HG02852 (cell line): ENCODE data around the gene GRM4.
"Not testable (repeated sequence)": the region's sequence is repeated elsewhere in the genome, so short reads cannot be mapped to it uniquely, and the experiment has no call there.

ENCODE experiments used
- ATAC-seq: cut with Tn5 transposase; IDR thresholded peaks from one replicate; pipeline ENCODE4 v1.9.1; 2021; ENCODE audit warnings: mild to moderate bottlenecking, moderate library complexity; ENCODE audit not compliant: unreplicated experiment

Gene GRM4

GRCh38 chr6:34146021-34146782 is at the start of gene GRM4:
Gene GRM4 (minus strand): TSS chr6:34146087. CDS start chr6:34133496, 12,591 bp downstream.
- no peak for ATAC-seq

DNA sequence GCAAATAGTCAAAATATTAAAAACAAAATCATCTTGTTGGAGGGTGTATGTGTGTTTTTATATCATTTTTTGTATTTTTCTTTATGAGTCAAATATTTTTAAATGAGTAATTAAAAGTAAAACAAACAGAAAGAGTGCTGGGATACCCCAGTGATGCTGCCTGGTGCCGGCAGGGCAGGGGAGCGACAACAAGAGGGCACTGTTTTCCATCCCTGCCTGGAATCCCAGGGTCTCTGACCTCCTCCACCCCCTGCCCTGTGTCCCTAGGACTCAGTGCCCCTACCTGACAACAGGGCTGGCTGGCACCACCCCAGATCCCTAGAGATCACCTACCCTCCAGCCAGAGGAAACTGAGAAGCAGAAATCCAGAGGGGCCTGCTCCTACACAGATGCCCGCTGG is 48.9 kb upstream of the GRM4 start:
- no peak for ATAC-seq

DNA sequence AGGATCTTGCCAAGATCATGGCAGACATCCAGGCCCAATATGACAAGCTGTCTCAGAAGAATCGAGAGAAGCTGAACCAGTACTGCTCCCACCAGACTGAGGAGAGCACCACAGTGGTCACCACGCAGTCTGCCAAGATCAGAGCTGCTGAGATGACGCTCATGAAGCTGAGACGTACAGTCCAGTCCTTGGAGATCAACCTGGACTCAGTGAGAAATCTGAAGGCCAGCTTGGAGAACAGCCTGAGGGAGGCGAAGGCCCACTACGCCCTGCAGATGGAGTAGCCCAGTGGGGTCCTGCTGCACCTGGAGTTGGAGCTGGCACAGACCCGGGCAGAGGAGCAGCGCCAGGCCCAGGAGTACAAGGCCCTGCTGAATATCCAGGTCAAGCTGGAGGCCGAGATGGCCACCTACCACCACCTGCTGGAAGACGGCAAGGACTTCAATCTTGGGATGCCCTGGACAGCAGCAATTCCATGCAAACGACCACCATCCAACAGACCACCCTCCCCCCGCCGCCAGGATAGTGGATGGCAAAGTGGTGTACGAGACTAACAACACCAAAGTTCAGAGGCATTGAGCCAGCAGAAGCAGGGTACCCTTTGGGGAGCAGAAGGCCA is 44.7 kb upstream of the GRM4 start:
- no peak for ATAC-seq

DNA sequence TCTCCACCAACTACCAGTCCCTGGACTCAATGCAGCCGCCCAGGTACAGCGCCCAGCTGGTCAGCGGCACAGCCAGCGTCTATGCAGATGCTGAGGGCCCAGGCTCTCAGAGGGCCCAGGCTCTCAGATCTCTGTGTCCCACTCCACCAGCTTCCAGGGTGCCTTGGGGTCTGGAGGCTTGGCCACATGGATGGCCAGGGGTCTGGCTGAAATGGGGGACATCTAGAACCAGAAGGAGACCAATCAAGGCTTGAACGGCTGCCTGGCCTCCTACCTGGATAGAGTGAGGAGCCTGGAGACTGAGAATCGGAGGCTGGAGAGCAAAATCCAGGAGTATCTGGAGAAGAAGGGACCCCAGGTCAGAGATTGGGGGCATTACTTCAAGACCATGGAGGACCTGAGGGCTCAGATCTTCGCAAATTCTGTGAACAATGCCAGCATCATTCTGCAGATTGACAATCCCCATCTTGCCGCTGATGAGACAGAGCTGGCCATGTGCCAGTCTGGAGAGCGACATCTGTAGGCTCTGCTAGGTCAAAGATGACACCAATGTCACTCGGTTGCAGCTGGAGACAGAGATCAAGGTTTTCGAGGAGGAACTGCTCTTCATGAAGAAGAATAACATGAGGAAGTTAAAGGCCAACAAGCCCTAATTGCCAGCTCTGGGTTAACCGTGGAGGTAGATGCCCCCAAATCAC is 44.1 kb upstream of the GRM4 start:
- no peak for ATAC-seq

DNA sequence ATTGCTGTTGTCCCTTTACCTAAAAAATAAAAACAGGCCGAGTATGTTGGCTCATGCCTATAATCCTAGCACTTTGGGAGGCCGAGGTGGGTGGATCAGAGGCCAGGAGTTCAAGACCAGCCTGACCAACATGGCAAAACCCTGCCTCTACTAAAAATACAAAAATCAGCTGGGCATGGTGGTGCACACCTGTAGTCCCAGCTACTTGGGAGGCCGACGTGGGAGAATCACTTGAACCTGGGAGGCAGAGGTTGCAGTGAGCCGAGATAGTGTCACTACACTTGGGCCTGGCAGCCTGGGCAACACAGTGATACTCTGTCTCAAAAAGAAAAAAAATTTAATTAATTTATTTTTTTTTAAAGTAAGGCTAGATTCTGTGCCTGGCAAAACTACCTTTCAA is 38.8 kb upstream of the GRM4 start:
- ATAC-seq = not testable (repeated sequence)

DNA sequence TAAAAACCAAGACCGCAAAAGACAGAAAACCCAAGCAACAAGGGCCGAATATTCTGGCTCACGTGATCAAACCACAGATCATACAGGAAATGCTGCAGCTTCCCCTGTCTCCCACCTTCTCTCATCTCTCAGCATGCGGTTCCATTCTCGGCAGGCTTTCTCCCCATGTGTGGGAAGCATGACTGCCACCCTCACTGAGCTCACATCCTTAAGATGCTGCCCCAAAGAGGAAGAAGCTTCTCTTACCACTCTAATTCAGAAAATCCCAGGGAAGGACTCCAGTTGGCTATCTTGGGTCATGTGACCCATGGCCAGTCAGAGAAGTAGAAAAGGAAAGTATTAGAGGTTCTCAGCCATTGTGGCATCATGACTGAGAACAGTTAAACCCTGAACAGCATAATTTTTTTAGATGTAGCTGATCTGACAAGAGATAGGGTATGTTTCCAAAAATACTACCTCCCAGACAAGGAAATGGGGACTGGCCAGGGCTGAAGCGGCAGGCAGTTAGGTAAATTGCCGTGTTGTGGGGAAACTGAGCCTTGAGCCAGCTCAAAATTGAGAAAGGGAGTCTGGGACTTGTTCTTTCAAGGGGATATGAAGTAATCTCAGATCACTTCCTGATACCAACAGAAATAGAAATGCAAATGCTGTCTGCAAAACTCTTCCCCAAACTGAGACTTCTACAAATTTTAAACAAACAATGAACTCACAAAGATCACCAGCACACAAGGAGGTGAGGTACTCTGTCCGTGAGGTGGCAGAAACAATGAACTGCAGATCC is 37.1 kb upstream of the GRM4 start:
- ATAC-seq = no peak

- ATAC-seq = no peak
These were observed 36.0 kb upstream of the GRM4 start for GRCh38 chr6:34181908-34182307.

GRCh38 chr6:34179106-34179720 is 33.3 kb upstream of the GRM4 start:
- ATAC-seq = no peak

GRCh38 chr6:34178357-34179105 is 32.6 kb upstream of the GRM4 start:
- ATAC-seq = no peak

DNA sequence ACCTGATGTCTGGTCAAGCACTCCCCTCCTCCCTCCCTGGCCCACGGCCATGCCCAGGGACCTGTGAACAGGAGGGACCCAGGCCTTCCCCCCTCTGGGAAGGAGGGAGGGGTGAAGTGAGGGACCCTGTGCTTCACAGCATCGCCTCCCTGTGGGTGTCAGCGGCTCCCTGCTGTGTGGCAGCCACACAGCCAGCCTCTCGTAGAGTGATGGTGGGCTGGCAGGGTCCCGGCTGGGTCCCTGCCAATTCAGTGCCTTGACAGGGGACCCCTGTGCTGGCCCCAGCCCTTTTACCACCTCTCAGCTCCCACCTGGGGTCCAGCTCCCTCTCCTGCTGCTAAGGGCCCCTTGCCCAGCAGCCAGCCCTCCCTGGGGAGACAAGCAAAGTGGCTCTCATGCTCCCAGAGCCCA is 31.3 kb upstream of the GRM4 start:
- no peak for ATAC-seq

DNA sequence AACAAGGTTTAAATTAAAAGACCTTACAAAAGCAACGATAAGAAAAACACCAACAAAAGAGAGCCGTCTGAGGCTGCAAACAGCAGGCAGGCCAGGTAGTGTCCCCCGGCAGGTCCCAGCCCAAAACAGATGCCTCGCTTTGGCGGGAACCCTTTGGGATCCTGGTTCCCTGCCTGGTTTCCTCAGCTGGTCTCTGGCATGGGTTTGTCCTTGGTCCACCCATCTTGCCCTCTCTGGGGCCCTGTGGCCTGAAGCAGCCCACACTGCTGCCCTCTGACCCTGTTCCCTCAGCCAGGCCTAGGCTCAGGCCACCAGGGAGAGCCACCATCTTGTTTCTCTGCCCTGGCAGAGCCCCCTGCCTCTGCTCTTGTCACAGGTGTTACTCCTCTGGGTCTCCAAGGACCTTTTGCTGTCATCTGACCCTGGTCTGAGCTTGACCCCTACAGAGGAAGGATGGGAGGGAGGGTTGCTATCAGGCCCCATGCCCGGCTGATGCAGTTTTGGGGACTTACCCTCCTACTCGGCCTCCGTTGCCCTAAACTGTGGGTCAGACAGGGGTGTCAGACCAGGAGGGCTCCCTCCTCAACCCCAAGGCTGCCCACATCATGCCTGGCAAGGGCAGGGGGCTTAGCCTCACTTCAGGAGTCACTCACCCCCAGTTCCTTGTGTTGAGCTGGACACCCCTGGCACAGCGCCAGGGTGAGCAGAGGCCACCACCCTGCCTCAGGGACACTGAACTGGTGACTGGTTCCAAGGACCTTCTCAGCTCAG is 30.6 kb upstream of the GRM4 start:
- no peak for ATAC-seq

- no peak for ATAC-seq
These were observed 29.0 kb upstream of the GRM4 start for GRCh38 chr6:34174846-34175399.

GRCh38 chr6:34172961-34173775 is 27.3 kb upstream of the GRM4 start:
- ATAC-seq = no peak

DNA sequence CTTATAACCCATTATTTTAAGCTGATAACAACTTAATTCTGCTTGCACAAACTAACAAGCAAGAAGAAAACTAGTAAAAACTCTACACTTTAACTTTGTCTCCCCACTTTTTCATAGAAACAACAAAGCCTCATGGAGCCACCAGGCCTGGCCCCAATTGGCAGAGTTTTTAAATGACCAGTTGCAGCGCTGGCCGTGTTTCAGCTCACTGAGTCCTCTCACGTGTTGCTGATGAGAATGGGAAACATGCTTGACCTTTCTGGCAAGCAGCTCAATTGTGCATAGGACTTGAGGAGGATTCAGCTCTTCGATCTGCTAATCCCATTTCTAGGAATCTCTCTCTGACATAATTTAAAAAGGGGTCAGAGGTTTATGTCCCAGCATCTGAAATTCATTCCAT is 24.5 kb upstream of the GRM4 start:
- no peak for ATAC-seq

GRCh38 chr6:34169897-34170296 is 24.0 kb upstream of the GRM4 start:
- no peak for ATAC-seq

DNA sequence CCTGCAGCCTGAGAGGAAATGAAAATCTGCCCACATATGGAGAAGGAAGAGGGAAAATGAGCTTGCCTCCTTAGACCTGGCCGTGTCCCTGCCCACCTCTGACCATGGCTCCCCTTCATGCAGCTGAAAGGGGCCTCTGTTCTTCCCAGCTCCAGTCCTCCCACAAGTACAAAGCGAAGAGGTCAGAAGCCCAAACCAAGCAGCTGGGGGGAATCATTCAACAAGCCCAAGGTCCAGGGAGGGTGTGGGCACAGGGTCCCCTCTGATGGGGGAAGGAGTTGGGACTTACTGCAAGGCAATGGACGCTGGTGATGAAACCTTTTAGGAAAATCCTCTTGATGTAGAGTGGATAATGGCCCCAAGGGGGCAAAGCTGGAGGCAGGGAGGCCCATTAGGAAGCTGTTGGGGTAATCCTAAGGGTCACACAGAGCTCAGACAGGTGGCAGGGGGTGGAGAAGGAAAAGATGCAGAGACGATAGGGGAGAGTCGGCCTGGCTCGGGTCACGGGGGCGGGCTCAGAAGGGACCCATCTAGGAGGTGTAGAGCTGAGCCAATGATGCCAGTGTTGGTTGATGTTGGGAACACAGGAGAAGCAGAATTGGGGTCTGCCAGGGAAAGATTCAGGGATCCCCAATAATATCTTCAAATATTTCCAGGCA is 16.1 kb upstream of the GRM4 start:
- no peak for ATAC-seq

DNA sequence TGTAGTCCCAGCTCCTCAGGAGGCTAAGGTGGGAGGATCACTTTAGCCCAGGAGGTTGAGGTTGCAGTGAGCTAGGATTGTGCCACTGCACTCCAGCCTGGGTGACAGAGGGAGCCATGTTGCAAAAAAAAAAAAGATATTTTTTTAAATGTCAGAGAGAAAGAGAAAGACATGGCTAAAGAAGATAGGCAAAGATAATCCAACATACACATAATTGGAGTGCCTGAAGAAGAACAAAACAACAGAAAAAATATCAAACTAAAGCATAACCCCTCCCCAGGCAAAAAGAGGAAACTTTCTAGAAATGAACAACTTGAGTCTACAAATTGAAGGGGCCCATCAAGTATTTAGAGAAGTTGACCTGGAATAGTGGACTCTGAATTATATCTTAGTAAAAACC is 14.0 kb upstream of the GRM4 start:
- no peak for ATAC-seq

GRCh38 chr6:34158876-34159275 is 13.0 kb upstream of the GRM4 start:
- ATAC-seq = no peak
